K562 (cell line): ENCODE data around the gene HNRNPF. TPM values are rescaled to one million over a fixed set of nuclear protein-coding genes. Genes with fewer than 3 reads are reported as not detected.
A peak's percentile ranks its signal among the peaks of the same experiment; 100 is the strongest.

ENCODE experiments used
- ERF ChIP-seq: fragments of 450-650 bp; formaldehyde crosslinking; IDR thresholded peaks from 2 replicates; pipeline ENCODE4 v1.4.0; 2020; ENCODE audit warnings: mild to moderate bottlenecking, mixed read lengths
- HNRNPL ChIP-seq: fragments of 200-400 bp; formaldehyde crosslinking; IDR thresholded peaks from 2 replicates; pipeline ENCODE4 v1.6.1; 2017; ENCODE audit warnings: low read depth, mild to moderate bottlenecking, low read length
- KLF10 ChIP-seq: fragments of 250-450 bp; sonication (Bioruptor Pico); IDR thresholded peaks from 2 replicates; pipeline ENCODE4 v1.6.1; 2021; ENCODE audit warnings: matching md5 sums
- MCM5 ChIP-seq: fragments of 450-650 bp; IDR thresholded peaks from 2 replicates; pipeline ENCODE4 v1.6.1; 2016; ENCODE audit warnings: low read depth
- MTA3 ChIP-seq: fragments of 450-650 bp; formaldehyde crosslinking; IDR thresholded peaks from 2 replicates; pipeline ENCODE4 v1.6.1; 2017; ENCODE audit warnings: mild to moderate bottlenecking, borderline replicate concordance
- RBBP5 ChIP-seq: fragments of 200-600 bp; sonication (generic); IDR thresholded peaks from 2 replicates; pipeline ENCODE4 v1.6.1; 2012; ENCODE audit warnings: borderline replicate concordance, mild to moderate bottlenecking, low read length, control low read depth, inconsistent platforms; ENCODE audit not compliant: insufficient read depth, poor library complexity, severe bottlenecking
- RBM17 ChIP-seq: fragments of 200-400 bp; formaldehyde crosslinking; IDR thresholded peaks from 2 replicates; pipeline ENCODE4 v1.6.1; 2017; ENCODE audit warnings: low read depth, mild to moderate bottlenecking, low read length, borderline replicate concordance
- RHOXF2B ChIP-seq: fragments of 250-450 bp; sonication (Bioruptor Pico); conservative IDR thresholded peaks from 2 replicates; pipeline ENCODE4 v1.5.1; 2021
- SMAD1 ChIP-seq: fragments of 150-350 bp; IDR thresholded peaks from 2 replicates; pipeline ENCODE4 v1.6.1; 2014; ENCODE audit warnings: low read length, low read depth; ENCODE audit not compliant: partially characterized antibody
- STAT5A ChIP-seq: IDR thresholded peaks from 2 replicates; pipeline ENCODE4 v1.6.1; 2012; ENCODE audit warnings: low read length, inconsistent platforms, borderline replicate concordance
- TEAD4 ChIP-seq, 2 experiments: sonication (generic) in 1 of 2; formaldehyde crosslinking in 1 of 2; IDR thresholded peaks; 2 replicates each; pipeline versions ENCODE4 v1.6.1 to v1.8.0; 2012 to 2022; ENCODE audit warnings: borderline replicate concordance in 1 of 2, inconsistent platforms in 1 of 2, low read length in 1 of 2, mild to moderate bottlenecking in 1 of 2, missing genetic modification reagents in 1 of 2
- ZBED1 ChIP-seq: IDR thresholded peaks from 2 replicates; pipeline ENCODE4 v1.6.1; 2014
- ZNF121 ChIP-seq: sonication (generic); formaldehyde crosslinking; conservative IDR thresholded peaks from 2 replicates; pipeline ENCODE4 v1.8.0; 2022; ENCODE audit warnings: missing genetic modification reagents
- ZNF583 ChIP-seq: fragments of 250-450 bp; sonication (Bioruptor Pico); IDR thresholded peaks from 2 replicates; pipeline ENCODE4 v1.4.0; 2020
- polyA plus RNA-seq, 8 experiments: library from polyadenylated mRNA; depleted of rRNA in 4 of 8; stranded (reverse) in 5 of 8; unstranded in 3 of 8; fragments of >200 nt; fragmentation: Nextera tagmentation in 2 of 8; fragmentation: Illumina TruSeq in 1 of 8; extraction: Ambion mirVana in 2 of 8; extraction: Trizol in 1 of 8; gene quantifications; 2 replicates each; pipeline versions ENCODE4 v1.2.1 to v1.2.3, GENCODE V29; 2011 to 2014; ENCODE audit warnings: inconsistent platforms in 1 of 8, missing spikeins in 1 of 8
- total RNA-seq, 7 experiments: library from RNA; depleted of rRNA in 6 of 7; stranded (reverse); fragments of >200 nt in 6 of 7; fragmentation: Illumina TruSeq in 2 of 7; extraction: Trizol in 2 of 7; gene quantifications; 2 replicates each; pipeline versions ENCODE4 v1.2.1 to v1.2.3, GENCODE V29; 2011 to 2021; ENCODE audit warnings: low replicate concordance in 1 of 7
- TF ChIP-seq, protein P1 (sequence below), 2 experiments: fragments of 450-650 bp; formaldehyde crosslinking in 1 of 2; IDR thresholded peaks; 2 replicates each; pipeline versions ENCODE4 v1.4.0 to v1.6.1; 2014 to 2020; ENCODE audit warnings: mild to moderate bottlenecking in 2 of 2, borderline replicate concordance in 1 of 2, low read depth in 1 of 2
- TF ChIP-seq, protein P2 (sequence below): fragments of 450-650 bp; IDR thresholded peaks from 2 replicates; pipeline ENCODE4 v1.6.1; 2016; ENCODE audit warnings: mild to moderate bottlenecking

Gene HNRNPF
- total and polyA plus RNA-seq, 9 of the 15 experiments (the other 6 are each of a cell fraction or from before 2014, with no cell fraction given) = 192 to 489 (median 416) TPM

- TF ChIP-seq STAT5A (peak; percentile 29; the same call in 1 of the 2 replicates), HNRNPL (peak; percentile 55; the same call in 1 of the 2 replicates), RBM17 (no peak), KLF10 (CRISPR knock-in tag) (peak; percentile 77; the same call in 1 of the 2 replicates), ZNF121 (CRISPR knock-in tag) (peak; percentile 93), ERF (peak; percentile 91), RHOXF2B (peak; percentile 78; the same call in 1 of the 2 replicates), RBBP5 (no peak), ZBED1 (peak; percentile 79; the same call in 1 of the 2 replicates), MTA3 (peak; percentile 79), ZNF583 (no peak), TEAD4 (IDR thresholded peaks at IDR 0.05; ENCODE audit: low read length) (peak; percentile 38), TEAD4 (CRISPR knock-in tag; IDR thresholded peaks at IDR 0.05; ENCODE audit: borderline replicate concordance) (no peak), SMAD1 (peak; percentile 56), MCM5 (no peak)
- TF ChIP-seq, protein P1, sequence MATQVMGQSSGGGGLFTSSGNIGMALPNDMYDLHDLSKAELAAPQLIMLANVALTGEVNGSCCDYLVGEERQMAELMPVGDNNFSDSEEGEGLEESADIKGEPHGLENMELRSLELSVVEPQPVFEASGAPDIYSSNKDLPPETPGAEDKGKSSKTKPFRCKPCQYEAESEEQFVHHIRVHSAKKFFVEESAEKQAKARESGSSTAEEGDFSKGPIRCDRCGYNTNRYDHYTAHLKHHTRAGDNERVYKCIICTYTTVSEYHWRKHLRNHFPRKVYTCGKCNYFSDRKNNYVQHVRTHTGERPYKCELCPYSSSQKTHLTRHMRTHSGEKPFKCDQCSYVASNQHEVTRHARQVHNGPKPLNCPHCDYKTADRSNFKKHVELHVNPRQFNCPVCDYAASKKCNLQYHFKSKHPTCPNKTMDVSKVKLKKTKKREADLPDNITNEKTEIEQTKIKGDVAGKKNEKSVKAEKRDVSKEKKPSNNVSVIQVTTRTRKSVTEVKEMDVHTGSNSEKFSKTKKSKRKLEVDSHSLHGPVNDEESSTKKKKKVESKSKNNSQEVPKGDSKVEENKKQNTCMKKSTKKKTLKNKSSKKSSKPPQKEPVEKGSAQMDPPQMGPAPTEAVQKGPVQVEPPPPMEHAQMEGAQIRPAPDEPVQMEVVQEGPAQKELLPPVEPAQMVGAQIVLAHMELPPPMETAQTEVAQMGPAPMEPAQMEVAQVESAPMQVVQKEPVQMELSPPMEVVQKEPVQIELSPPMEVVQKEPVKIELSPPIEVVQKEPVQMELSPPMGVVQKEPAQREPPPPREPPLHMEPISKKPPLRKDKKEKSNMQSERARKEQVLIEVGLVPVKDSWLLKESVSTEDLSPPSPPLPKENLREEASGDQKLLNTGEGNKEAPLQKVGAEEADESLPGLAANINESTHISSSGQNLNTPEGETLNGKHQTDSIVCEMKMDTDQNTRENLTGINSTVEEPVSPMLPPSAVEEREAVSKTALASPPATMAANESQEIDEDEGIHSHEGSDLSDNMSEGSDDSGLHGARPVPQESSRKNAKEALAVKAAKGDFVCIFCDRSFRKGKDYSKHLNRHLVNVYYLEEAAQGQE (IDR thresholded peaks at IDR 0.05; ENCODE audit: borderline replicate concordance) = no peak
- TF ChIP-seq, protein P1 (CRISPR knock-in tag; IDR thresholded peaks at IDR 0.05; ENCODE audit: low read depth) = peak; percentile 61; the same call in 1 of the 2 replicates
- TF ChIP-seq, protein P2, sequence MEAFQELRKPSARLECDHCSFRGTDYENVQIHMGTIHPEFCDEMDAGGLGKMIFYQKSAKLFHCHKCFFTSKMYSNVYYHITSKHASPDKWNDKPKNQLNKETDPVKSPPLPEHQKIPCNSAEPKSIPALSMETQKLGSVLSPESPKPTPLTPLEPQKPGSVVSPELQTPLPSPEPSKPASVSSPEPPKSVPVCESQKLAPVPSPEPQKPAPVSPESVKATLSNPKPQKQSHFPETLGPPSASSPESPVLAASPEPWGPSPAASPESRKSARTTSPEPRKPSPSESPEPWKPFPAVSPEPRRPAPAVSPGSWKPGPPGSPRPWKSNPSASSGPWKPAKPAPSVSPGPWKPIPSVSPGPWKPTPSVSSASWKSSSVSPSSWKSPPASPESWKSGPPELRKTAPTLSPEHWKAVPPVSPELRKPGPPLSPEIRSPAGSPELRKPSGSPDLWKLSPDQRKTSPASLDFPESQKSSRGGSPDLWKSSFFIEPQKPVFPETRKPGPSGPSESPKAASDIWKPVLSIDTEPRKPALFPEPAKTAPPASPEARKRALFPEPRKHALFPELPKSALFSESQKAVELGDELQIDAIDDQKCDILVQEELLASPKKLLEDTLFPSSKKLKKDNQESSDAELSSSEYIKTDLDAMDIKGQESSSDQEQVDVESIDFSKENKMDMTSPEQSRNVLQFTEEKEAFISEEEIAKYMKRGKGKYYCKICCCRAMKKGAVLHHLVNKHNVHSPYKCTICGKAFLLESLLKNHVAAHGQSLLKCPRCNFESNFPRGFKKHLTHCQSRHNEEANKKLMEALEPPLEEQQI = no peak
Observed at GRCh38 chr10:43384252-43385221, 24.4 kb downstream of the HNRNPF start (continued).
